OCI-LY1 (cell line): ENCODE results near the gene E2F1.

Source experiments
- EZH2 ChIP-seq: fragments of 200-600 bp; sonication (generic), shearing (Covaris generic); IDR thresholded peaks from 2 replicates; pipeline ENCODE4 v1.8.0; 2017; ENCODE audit warnings: borderline replicate concordance, mixed run types, mild to moderate bottlenecking, antibody characterized with exemption, low read length, moderate library complexity, mixed read lengths
- TF ChIP-seq, protein P1 (sequence below): fragments of 200-600 bp; sonication (generic), shearing (Covaris generic); IDR thresholded peaks from 2 replicates; pipeline ENCODE4 v1.5.1; 2017; ENCODE audit warnings: mild to moderate bottlenecking, antibody characterized with exemption, low read length, moderate library complexity, mixed read lengths

- TF ChIP-seq, protein P1, sequence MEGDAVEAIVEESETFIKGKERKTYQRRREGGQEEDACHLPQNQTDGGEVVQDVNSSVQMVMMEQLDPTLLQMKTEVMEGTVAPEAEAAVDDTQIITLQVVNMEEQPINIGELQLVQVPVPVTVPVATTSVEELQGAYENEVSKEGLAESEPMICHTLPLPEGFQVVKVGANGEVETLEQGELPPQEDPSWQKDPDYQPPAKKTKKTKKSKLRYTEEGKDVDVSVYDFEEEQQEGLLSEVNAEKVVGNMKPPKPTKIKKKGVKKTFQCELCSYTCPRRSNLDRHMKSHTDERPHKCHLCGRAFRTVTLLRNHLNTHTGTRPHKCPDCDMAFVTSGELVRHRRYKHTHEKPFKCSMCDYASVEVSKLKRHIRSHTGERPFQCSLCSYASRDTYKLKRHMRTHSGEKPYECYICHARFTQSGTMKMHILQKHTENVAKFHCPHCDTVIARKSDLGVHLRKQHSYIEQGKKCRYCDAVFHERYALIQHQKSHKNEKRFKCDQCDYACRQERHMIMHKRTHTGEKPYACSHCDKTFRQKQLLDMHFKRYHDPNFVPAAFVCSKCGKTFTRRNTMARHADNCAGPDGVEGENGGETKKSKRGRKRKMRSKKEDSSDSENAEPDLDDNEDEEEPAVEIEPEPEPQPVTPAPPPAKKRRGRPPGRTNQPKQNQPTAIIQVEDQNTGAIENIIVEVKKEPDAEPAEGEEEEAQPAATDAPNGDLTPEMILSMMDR, result no peak
- no peak for TF ChIP-seq EZH2
Observed at GRCh38 chr20:33646191-33646590, 40.0 kb downstream of the E2F1 start.
